Mucosa of descending colon (tissue), 3 donors: Measurements from ENCODE around the gene TBX10. TPM values are rescaled to one million over a fixed set of nuclear protein-coding genes. Genes with fewer than 3 reads are reported as not detected.

Experiments
- ATAC-seq: fragments of 200-7000 bp; cut with Tn5 transposase; one replicate; pipeline ENCODE4 v1.9.1; 2020; ENCODE audit warnings: mild to moderate bottlenecking, moderate library complexity
- DNase-seq, 3 donors: peaks; one replicate each; pipeline ENCODE4 v3.0.0-alpha.2; 2020
- H3K36me3 ChIP-seq: fragments of 200-600 bp; one replicate; pipeline ENCODE4 v1.8.0; 2021; ENCODE audit warnings: low read depth, mild to moderate bottlenecking
- H3K4me1 ChIP-seq: fragments of 200-600 bp; one replicate; pipeline ENCODE4 v1.8.0; 2021; ENCODE audit warnings: low read depth, mild to moderate bottlenecking
- H3K4me3 ChIP-seq: fragments of 200-600 bp; one replicate; pipeline ENCODE4 v1.8.0; 2021; ENCODE audit warnings: mild to moderate bottlenecking
- H3K9me3 ChIP-seq: fragments of 200-600 bp; one replicate; pipeline ENCODE4 v1.8.0; 2021; ENCODE audit warnings: mild to moderate bottlenecking
- CTCF ChIP-seq: fragments of 200-600 bp; IDR thresholded peaks from one replicate; pipeline ENCODE4 v1.8.0; 2022; ENCODE audit warnings: antibody characterized with exemption, mild to moderate bottlenecking
- intact Hi-C, 2 donors: fragments of 100-400 bp; cut with DNase I in 1 of 2; cut with micrococcal nuclease in 1 of 2; formaldehyde crosslinking; loops; one replicate each; pipeline versions ENCODE4 v1.11.0 to v1.11.1; 2022; cut with DNase I, micrococcal nuclease
- total RNA-seq, 3 donors: library from RNA; stranded (reverse); fragmentation: NEBNext Ultra II Directional in 2 of 3; extraction: Animal tissue kit (Norgen Biotek cat#: 25700) in 2 of 3; gene quantifications; one replicate each; pipeline versions ENCODE4 v1.2.1 to v1.2.4, GENCODE V29; 2021 to 2023
- donor health status: DM: no; HTN: no; CAD: no; lungs with moderate emphysema.
- donor health status: DM: no; HTN: no; CAD: no.
- donor health status: DM: no; HTN: yes; CAD: no.

The TBX10 gene
- total RNA-seq, 3 donors from 2014 or later = 3.7 to 19.1 (median 9.6) TPM

GRCh38 chr11:67652965-67653845, 13.6 kb upstream of the TBX10 start:
- ATAC-seq (no peak), DNase-seq (peak in 1 of 3 donors; percentile 24)
- H3K4me1 ChIP-seq = peaks cover 15% of the 10 kb centered on the region
- H3K36me3 ChIP-seq = no peaks in the 10 kb centered on the region
- H3K4me3 ChIP-seq = no peak overlapping the region
- TF ChIP-seq CTCF = no peak
- intact Hi-C loops = no loop called here
- H3K9me3 ChIP-seq = no peaks in the 10 kb centered on the region

- intact Hi-C loops = no loop called here
- ATAC-seq (peak; percentile 56), DNase-seq (peak in 2 of 3 donors; percentile 40 to 42)
- H3K4me1 ChIP-seq = peaks cover 15% of the 10 kb centered on the region
- H3K4me3 ChIP-seq = no peak overlapping the region
- no peak for TF ChIP-seq CTCF
- H3K9me3 ChIP-seq = no peaks in the 10 kb centered on the region
- no peaks in the 10 kb centered on the region for H3K36me3 ChIP-seq
These were observed 12.6 kb upstream of the TBX10 start for GRCh38 chr11:67651976-67652781.

DNA sequence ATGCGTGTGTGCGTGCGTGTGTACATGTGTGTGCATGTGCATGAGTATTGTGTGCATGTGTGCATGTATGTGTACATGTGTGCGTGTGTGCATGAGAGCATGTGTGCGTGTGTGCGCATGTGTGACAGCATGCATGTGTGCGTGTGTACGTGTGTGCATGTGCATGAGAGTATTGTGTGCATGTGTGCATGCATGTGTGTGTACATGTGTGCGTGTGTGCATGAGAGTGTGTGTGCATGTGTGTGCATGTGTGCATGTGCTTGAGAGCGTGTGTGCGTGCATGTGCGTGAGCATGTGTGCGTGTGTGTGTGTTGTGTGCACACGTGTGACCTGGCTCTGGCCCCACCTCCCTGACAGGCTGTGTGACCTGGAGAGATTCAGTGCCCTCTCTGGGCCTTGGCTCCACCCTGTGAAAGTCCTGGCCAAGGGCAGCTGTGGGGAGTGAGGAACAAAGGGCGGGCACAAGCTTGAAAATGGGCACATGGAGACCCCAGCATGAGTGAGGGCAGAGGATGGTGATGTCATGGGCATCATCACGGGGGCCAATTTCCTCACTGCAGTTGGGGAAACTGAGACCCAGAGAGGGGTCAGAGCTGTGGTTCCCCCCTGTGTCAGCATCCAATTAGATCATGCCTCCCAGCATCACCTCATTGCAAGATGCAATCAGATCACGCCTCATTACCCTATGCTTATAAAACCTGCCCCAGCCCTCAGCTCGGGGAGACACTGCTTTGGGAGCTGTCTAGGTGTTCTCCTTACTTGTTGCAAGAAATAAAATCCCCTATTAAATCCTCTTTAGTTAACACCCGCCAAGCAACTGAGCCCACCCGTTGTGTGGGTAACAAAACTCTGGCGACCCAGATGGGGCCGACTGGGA, 10.3 kb upstream of the TBX10 start:
- Histone ChIP-seq H3K4me1 (peaks cover 24% of the 10 kb centered on the region), H3K4me3 (no peak overlapping the region), H3K9me3 (no peaks in the 10 kb centered on the region), H3K36me3 (no peaks in the 10 kb centered on the region)
- ATAC-seq (peak; percentile 37), DNase-seq (peak in 1 of 3 donors; percentile 56)
- intact Hi-C loops = no loop called here
- no peak for TF ChIP-seq CTCF

- no peak overlapping the region for H3K4me3 ChIP-seq
- peaks cover 24% of the 10 kb centered on the region for H3K4me1 ChIP-seq
- ATAC-seq = no peak
- peak in 2 of 3 donors; percentile 26 to 61 for DNase-seq
- TF ChIP-seq CTCF = no peak
- no peaks in the 10 kb centered on the region for H3K36me3 ChIP-seq
- intact Hi-C loops = no loop called here
- no peaks in the 10 kb centered on the region for H3K9me3 ChIP-seq
These were observed 9.4 kb upstream of the TBX10 start for GRCh38 chr11:67648796-67649613.
